ENCODE measurements around the gene ANXA3. TPM values are rescaled to one million over a fixed set of nuclear protein-coding genes. Genes with fewer than 3 reads are reported as not detected.
A peak's percentile ranks its signal among the peaks of the same experiment; 100 is the strongest.

The ANXA3 gene
- total and polyA plus RNA-seq, 10 donors: 7.0 to 119 (median 41.1) TPM

- no peak for TF ChIP-seq POLR2AphosphoS5 (IDR thresholded peaks at IDR 0.05)
- no peak for TF ChIP-seq POLR2A (IDR thresholded peaks at IDR 0.05)
- TF ChIP-seq CTCF (IDR thresholded peaks at IDR 0.05 in 8 of 11, conservative IDR thresholded peaks at IDR 0.05 in 3 of 11): no peak
- peak overlapping the region in 1 of 8 donors; percentile 17 for H3K27ac ChIP-seq
- peaks cover 14 to 46% (median 40%) of the 10 kb centered on the region in 6 donors for H3K4me1 ChIP-seq
- no peaks in the 10 kb centered on the region for H3K9me3 ChIP-seq
- no peaks in the 10 kb centered on the region for H3K27me3 ChIP-seq (replicated peaks in 1 of 7)
- DNase-seq: no peak
- peaks cover 0 to 68% (median 0%) of the 10 kb centered on the region in 6 donors for H3K36me3 ChIP-seq
- 90 to 94% (median 92%) methylated on average over 4 of the region's 4 CpGs for WGBS, 5 donors
- intact Hi-C loops (cut with DNase I; ENCODE audit: low total_unique reads): no loop called here
- no peak overlapping the region for H3K4me3 ChIP-seq
Observed at GRCh38 chr4:78608684-78609083, 57.1 kb downstream of the ANXA3 start.

GRCh38 chr4:78609580-78609979 lies 58.0 kb downstream of the ANXA3 start:
- Histone ChIP-seq H3K36me3 (peaks cover 0 to 59% (median 0%) of the 10 kb centered on the region in 6 donors), H3K4me3 (no peak overlapping the region), H3K4me1 (peaks cover 15 to 55% (median 48%) of the 10 kb centered on the region in 6 donors), H3K27ac (peak overlapping the region in 3 of 8 donors; percentile 6 to 78 (median 17)), H3K27me3 (replicated peaks in 1 of 7) (no peaks in the 10 kb centered on the region), H3K9me3 (no peaks in the 10 kb centered on the region)
- no peak for DNase-seq
- TF ChIP-seq POLR2AphosphoS5 (IDR thresholded peaks at IDR 0.05): no peak
- no peak for TF ChIP-seq CTCF (IDR thresholded peaks at IDR 0.05 in 8 of 11, conservative IDR thresholded peaks at IDR 0.05 in 3 of 11)
- no peak for TF ChIP-seq POLR2A (IDR thresholded peaks at IDR 0.05)
- intact Hi-C loops (cut with DNase I; ENCODE audit: low total_unique reads): no loop called here
- 59 to 92% (median 66%) methylated on average over 4 of the region's 4 CpGs for WGBS, 5 donors

GRCh38 chr4:78610546-78611214 lies 59.1 kb downstream of the ANXA3 start:
- 62 to 75% (median 69%) methylated on average over 3 of the region's 3 CpGs for WGBS, 5 donors
- peaks cover 15 to 58% (median 48%) of the 10 kb centered on the region in 6 donors for H3K4me1 ChIP-seq
- peaks cover 0 to 49% (median 0%) of the 10 kb centered on the region in 6 donors for H3K36me3 ChIP-seq
- no peak for DNase-seq
- no peaks in the 10 kb centered on the region for H3K27me3 ChIP-seq (replicated peaks in 1 of 7)
- intact Hi-C loops (cut with DNase I; ENCODE audit: low total_unique reads): loop anchor here (10.0 kb wide), 1 partner anchor 254 kb away; no protein-coding TSS in a partner anchor
- H3K27ac ChIP-seq: peak overlapping the region in 5 of 8 donors; percentile 10 to 78 (median 35)
- no peak overlapping the region for H3K4me3 ChIP-seq
- no peak for TF ChIP-seq POLR2AphosphoS5 (IDR thresholded peaks at IDR 0.05)
- TF ChIP-seq CTCF (IDR thresholded peaks at IDR 0.05 in 8 of 11, conservative IDR thresholded peaks at IDR 0.05 in 3 of 11): no peak
- no peak for TF ChIP-seq POLR2A (IDR thresholded peaks at IDR 0.05)
- no peaks in the 10 kb centered on the region for H3K9me3 ChIP-seq

- H3K27me3 ChIP-seq (replicated peaks in 1 of 7): no peaks in the 10 kb centered on the region
- 71 to 82% (median 72%) methylated on average over 2 of the region's 2 CpGs for WGBS, 5 donors
- peaks cover 15 to 58% (median 48%) of the 10 kb centered on the region in 6 donors for H3K4me1 ChIP-seq
- DNase-seq: no peak
- no peak for TF ChIP-seq POLR2A (IDR thresholded peaks at IDR 0.05)
- TF ChIP-seq CTCF (IDR thresholded peaks at IDR 0.05 in 8 of 11, conservative IDR thresholded peaks at IDR 0.05 in 3 of 11): no peak
- TF ChIP-seq POLR2AphosphoS5 (IDR thresholded peaks at IDR 0.05): no peak
- peaks cover 0 to 44% (median 0%) of the 10 kb centered on the region in 6 donors for H3K36me3 ChIP-seq
- H3K27ac ChIP-seq: peak overlapping the region in 4 of 8 donors; percentile 28 to 78 (median 46)
- H3K9me3 ChIP-seq: no peaks in the 10 kb centered on the region
- H3K4me3 ChIP-seq: no peak overlapping the region
- intact Hi-C loops (cut with DNase I; ENCODE audit: low total_unique reads): loop anchor here (10.0 kb wide), 1 partner anchor 254 kb away; no protein-coding TSS in a partner anchor
Observed at GRCh38 chr4:78611215-78611558, 59.6 kb downstream of the ANXA3 start.
